ENCODE measurements around the gene SRSF7. TPM values are rescaled to one million over a fixed set of nuclear protein-coding genes. Genes with fewer than 3 reads are reported as not detected.
A peak's percentile ranks its signal among the peaks of the same experiment; 100 is the strongest.

The SRSF7 gene
- total and polyA plus RNA-seq, 2 donors (not counting 3 experiments of a cell fraction or from before 2014, with no cell fraction given) = 165 to 202 TPM

GRCh38 chr2:38778687-38779082 lies 27.5 kb upstream of the SRSF7 start:
- BruUV-seq (replicated peaks) = no TSS peak
- H3K27ac ChIP-seq (ENCODE audit: insufficient read depth, low read depth, low read length) = peak overlapping the region; percentile 58
- dilution Hi-C loops (cut with MboI; ENCODE audit: extremely low pct_ligation_motif_present, low sequenced_read_pairs) (no loop called here), intact Hi-C loops (cut with micrococcal nuclease) (loop anchor here (1.0 kb wide), 1 partner anchor 27 kb away; the partner anchor contains the start of gene SRSF7)
- H3K9me1 ChIP-seq (replicated peaks; ENCODE audit: control insufficient read depth, extremely low read depth, insufficient read depth, low read length) = no peaks in the 10 kb centered on the region
- peaks cover 9% of the 10 kb centered on the region for H3K4me1 ChIP-seq (ENCODE audit: control insufficient read depth, extremely low read depth, insufficient read depth, low read length)
- CTCF ChIA-PET = no interaction called here
- DNase-seq (ENCODE audit: low read depth, low spot score) = no peak
- peak overlapping the region; percentile 82 for H2AFZ ChIP-seq (ENCODE audit: low read depth, low read length)
- no peak for FAIRE-seq
- peak overlapping the region; percentile 86 for H3K9ac ChIP-seq (replicated peaks; ENCODE audit: extremely low read depth, insufficient read depth, low read length)
- POLR2A ChIA-PET = interaction anchor here (3.6 kb wide), 1 partner anchor 28 kb away, joined by 16 read pairs; the partner anchor contains the start of gene SRSF7
- no peaks in the 10 kb centered on the region for H3K9me3 ChIP-seq (replicated peaks; ENCODE audit: control insufficient read depth, insufficient read depth, low read length)
- H3K27me3 ChIP-seq (ENCODE audit: control insufficient read depth in 2 of 2, insufficient read depth in 2 of 2, low read length in 2 of 2) = peaks cover 3 to 4% of the 10 kb centered on the region in 2 experiments
- H3K36me3 ChIP-seq (ENCODE audit: control insufficient read depth in 2 of 2, extremely low read depth in 1 of 2, insufficient read depth in 2 of 2, low read length in 2 of 2) = peaks cover 2 to 3% of the 10 kb centered on the region in 2 experiments
- H4K20me1 ChIP-seq (replicated peaks; ENCODE audit: control insufficient read depth, extremely low read depth, insufficient read depth, low read length) = no peaks in the 10 kb centered on the region
- H3K4me2 ChIP-seq (ENCODE audit: insufficient read depth, low read length) = peak overlapping the region; percentile 92
- peaks cover 5% of the 10 kb centered on the region for H3K79me2 ChIP-seq (ENCODE audit: control insufficient read depth, insufficient read depth, low read length)
- no peak for TF ChIP-seq MAX (IDR thresholded peaks at IDR 0.05; ENCODE audit: insufficient read depth, insufficient read length)
- TF ChIP-seq JUN (IDR thresholded peaks at IDR 0.05; ENCODE audit: borderline replicate concordance, insufficient read depth, insufficient read length, low read depth) = no peak
- no peak for TF ChIP-seq MYC (IDR thresholded peaks at IDR 0.05; ENCODE audit: low read depth, low read length)
- TF ChIP-seq CTCF (IDR thresholded peaks at IDR 0.05; ENCODE audit: extremely low read depth in 1 of 2, insufficient read depth in 1 of 2, low read depth in 1 of 2, low read length in 2 of 2) = no peak
- no peak for TF ChIP-seq POLR2A (IDR thresholded peaks at IDR 0.05; ENCODE audit: low read depth, low read length)
- no peak for TF ChIP-seq GATA2 (IDR thresholded peaks at IDR 0.05; ENCODE audit: insufficient read depth, insufficient read length, low read depth, low read length)
- TF ChIP-seq EZH2 (IDR thresholded peaks at IDR 0.05; ENCODE audit: borderline replicate concordance, low read depth, low read length, severe bottlenecking) = no peak
- TF ChIP-seq FOS (IDR thresholded peaks at IDR 0.05; ENCODE audit: borderline replicate concordance, insufficient read depth, low read length) = no peak
- H3K4me3 ChIP-seq (replicated peaks in 1 of 3; ENCODE audit: insufficient read depth in 1 of 3, low read depth in 1 of 3, low read length in 3 of 3) = peak overlapping the region; percentile 37 to 91 (median 91)

Data from endothelial cell of umbilical vein (primary cell).